HCT116 (cell line): Measurements from ENCODE around the gene NFIC. TPM values are rescaled to one million over a fixed set of nuclear protein-coding genes. Genes with fewer than 3 reads are reported as not detected.

Experiments used
- ATAC-seq: fragments of 200-7000 bp; cut with Tn5 transposase; 2 replicates; pipeline ENCODE4 v1.9.1; 2020; ENCODE audit warnings: mild to moderate bottlenecking, moderate library complexity
- BruUV-seq: library from RNA; stranded (reverse); fragments of 400-500 nt; replicated peaks from 2 replicates; lab custom pipeline; 2021; lab: Mats Ljungman, UMichigan
- CTCF ChIA-PET: fragments of 300-600 bp; sonication (Branson Sonifier 250); formaldehyde crosslinking; loops from one replicate; lab custom pipeline; 2021; ENCODE audit warnings: antibody characterized with exemption; lab: Charles Lee
- POLR2A ChIA-PET: fragments of 300-600, 350-600 bp; sonication (Branson Sonifier 250); formaldehyde crosslinking; loops from one replicate; lab custom pipeline; 2021; ENCODE audit warnings: antibody characterized with exemption; lab: Charles Lee
- RAD21 ChIA-PET, 2 experiments: fragments of 300-600 bp; sonication (Branson Sonifier 250); formaldehyde crosslinking; loops; one replicate each; lab custom pipeline; 2023; ENCODE audit warnings: low total read pairs in 2 of 2; ENCODE audit not compliant: uncharacterized antibody in 2 of 2, unreplicated experiment in 2 of 2, low non-redundant PET in 1 of 2; lab: Charles Lee
- DNase-seq: peaks from one replicate; pipeline ENCODE4 v3.0.0-alpha.2; 2010; ENCODE audit warnings: low read depth, low spot score
- H2AFZ ChIP-seq: fragments of 200-600 bp; shearing (Covaris generic), sonication (generic); 2 replicates; pipeline ENCODE4 v1.6.1; 2017; ENCODE audit warnings: low read depth, mixed run types, mixed read lengths, antibody characterized with exemption, low read length; ENCODE audit not compliant: poor library complexity, severe bottlenecking
- H3K27ac ChIP-seq: 2 replicates; pipeline ENCODE4 v1.5.1; 2012; ENCODE audit warnings: low read depth, low read length
- H3K27me3 ChIP-seq: fragments of 200-600 bp; sonication (generic); 2 replicates; pipeline ENCODE4 v1.6.1; 2016; ENCODE audit warnings: mixed run types, low read length, mixed read lengths; ENCODE audit not compliant: insufficient read depth
- H3K36me3 ChIP-seq, 2 experiments: fragments of 200-500 bp in 1 of 2; fragments of 200-600 bp in 1 of 2; sonication (Bioruptor generic) in 1 of 2; sonication (generic) in 1 of 2; 2 replicates each; pipeline versions ENCODE4 v1.5.1 to v1.6.1; 2014 to 2016; ENCODE audit warnings: low read length in 2 of 2, inconsistent platforms in 1 of 2, mixed read lengths in 1 of 2, mixed run types in 1 of 2; ENCODE audit not compliant: insufficient read depth in 2 of 2, control insufficient read depth in 1 of 2
- H3K4me1 ChIP-seq, 2 experiments: fragments of 200-600 bp in 1 of 2; sonication (generic) in 1 of 2; 2 replicates each; pipeline versions ENCODE4 v1.5.1 to v1.6.1; 2012 to 2017; ENCODE audit warnings: low read length in 2 of 2, inconsistent platforms in 1 of 2, mild to moderate bottlenecking in 1 of 2, mixed read lengths in 1 of 2, mixed run types in 1 of 2, moderate library complexity in 1 of 2; ENCODE audit not compliant: insufficient read depth in 2 of 2, control insufficient read depth in 1 of 2
- H3K4me2 ChIP-seq: fragments of 200-600 bp; sonication (generic); 2 replicates; pipeline ENCODE4 v1.6.1; 2017; ENCODE audit warnings: mixed run types, low read length, mixed read lengths
- H3K4me3 ChIP-seq, 2 experiments: fragments of 200-600 bp in 1 of 2; sonication (generic) in 1 of 2; replicated peaks in 1 of 2; 2 replicates each; pipeline ENCODE4 v1.5.1; 2011 to 2016; ENCODE audit warnings: low read length in 2 of 2, control low read depth in 1 of 2, low read depth in 1 of 2, mild to moderate bottlenecking in 1 of 2, mixed read lengths in 1 of 2, mixed run types in 1 of 2
- H3K79me2 ChIP-seq: fragments of 200-600 bp; sonication (generic); 2 replicates; pipeline ENCODE4 v1.6.1; 2017; ENCODE audit warnings: mild to moderate bottlenecking, mixed run types, low read length, moderate library complexity, mixed read lengths; ENCODE audit not compliant: insufficient read depth
- H3K9ac ChIP-seq: fragments of 200-600 bp; sonication (generic); 2 replicates; pipeline ENCODE4 v1.6.1; 2016; ENCODE audit warnings: low read length, mixed read lengths
- H3K9me2 ChIP-seq: fragments of 200-600 bp; sonication (generic), shearing (Covaris generic); 2 replicates; pipeline ENCODE4 v1.6.1; 2017; ENCODE audit warnings: mixed run types, mild to moderate bottlenecking, moderate library complexity; ENCODE audit not compliant: insufficient read depth
- H3K9me3 ChIP-seq, 2 experiments: fragments of 200-500 bp in 1 of 2; fragments of 200-600 bp in 1 of 2; sonication (Bioruptor generic) in 1 of 2; sonication (generic) in 1 of 2; 2 replicates each; pipeline ENCODE4 v1.6.1; 2014 to 2017; ENCODE audit warnings: low read length in 2 of 2, mixed read lengths in 2 of 2, inconsistent platforms in 1 of 2, low read depth in 1 of 2, mild to moderate bottlenecking in 1 of 2, mixed run types in 1 of 2, moderate library complexity in 1 of 2; ENCODE audit not compliant: control insufficient read depth in 1 of 2, insufficient read depth in 1 of 2
- H4K20me1 ChIP-seq: fragments of 200-600 bp; sonication (generic), shearing (Covaris generic); 2 replicates; pipeline ENCODE4 v1.6.1; 2017; ENCODE audit warnings: mixed run types, mild to moderate bottlenecking, moderate library complexity; ENCODE audit not compliant: insufficient read depth
- CBX3 ChIP-seq: IDR thresholded peaks from 2 replicates; pipeline ENCODE4 v1.6.1; 2012; ENCODE audit warnings: low read depth
- CEBPB ChIP-seq: IDR thresholded peaks from 2 replicates; pipeline ENCODE4 v1.6.1; 2012; ENCODE audit warnings: low read depth
- EGR1 ChIP-seq: IDR thresholded peaks from 2 replicates; pipeline ENCODE4 v1.6.1; 2012; ENCODE audit warnings: low read depth
- ELF1 ChIP-seq: IDR thresholded peaks from 2 replicates; pipeline ENCODE4 v1.6.1; 2012; ENCODE audit warnings: low read depth, borderline replicate concordance
- EZH2 ChIP-seq: fragments of 200-600 bp; sonication (generic); IDR thresholded peaks from 2 replicates; pipeline ENCODE4 v1.6.1; 2017; ENCODE audit warnings: antibody characterized with exemption, mixed run types
- EZH2phosphoT487 ChIP-seq: fragments of 200-600 bp; IDR thresholded peaks from 2 replicates; pipeline ENCODE4 v1.6.1; 2018; ENCODE audit warnings: antibody characterized with exemption, borderline replicate concordance
- FOSL1 ChIP-seq: IDR thresholded peaks from 2 replicates; pipeline ENCODE4 v1.6.1; 2012; ENCODE audit warnings: low read depth
- POLR2A ChIP-seq: IDR thresholded peaks from 2 replicates; pipeline ENCODE4 v1.7.0; 2011; ENCODE audit warnings: borderline replicate concordance; ENCODE audit not compliant: insufficient read depth, insufficient read length; ENCODE audit errors: extremely low read depth
- POLR2AphosphoS5 ChIP-seq: IDR thresholded peaks from 2 replicates; pipeline ENCODE4 v1.6.1; 2011; ENCODE audit warnings: mild to moderate bottlenecking, low read depth, low read length, moderate library complexity
- REST ChIP-seq: IDR thresholded peaks from 2 replicates; pipeline ENCODE4 v1.6.1; 2012; ENCODE audit warnings: low read depth
- SIN3A ChIP-seq: IDR thresholded peaks from 2 replicates; pipeline ENCODE4 v1.6.1; 2012; ENCODE audit warnings: low read depth
- SP1 ChIP-seq: IDR thresholded peaks from 2 replicates; pipeline ENCODE4 v1.6.1; 2012; ENCODE audit warnings: low read depth
- SRF ChIP-seq: IDR thresholded peaks from 2 replicates; pipeline ENCODE4 v1.6.1; 2012; ENCODE audit warnings: low read depth
- TCF7L2 ChIP-seq: IDR thresholded peaks from 2 replicates; pipeline ENCODE4 v1.7.0; 2011; ENCODE audit warnings: borderline replicate concordance, inconsistent platforms; ENCODE audit not compliant: insufficient read depth, insufficient read length; ENCODE audit errors: extremely low read depth
- ZFX ChIP-seq: fragments of 450-650 bp; IDR thresholded peaks from 2 replicates; pipeline ENCODE4 v1.6.1; 2017
- intact Hi-C: fragments of 100-400 bp; cut with micrococcal nuclease; formaldehyde crosslinking; loops from 2 replicates; pipeline ENCODE4 v1.10.0; 2022
- total RNA-seq: library from RNA; stranded (reverse); gene quantifications from one replicate; pipeline ENCODE4 v1.2.1, GENCODE V29; 2021; ENCODE audit not compliant: unreplicated experiment
- TF ChIP-seq, protein P1 (sequence below), 3 experiments: fragments of 200-600 bp in 1 of 3; sonication (generic) in 1 of 3; IDR thresholded peaks in 2 of 3; conservative IDR thresholded peaks in 1 of 3; 2 replicates each; pipeline ENCODE4 v1.5.1; 2012 to 2017; ENCODE audit warnings: low read depth in 2 of 3, low read length in 2 of 3, antibody characterized with exemption in 1 of 3, borderline replicate concordance in 1 of 3, control low read depth in 1 of 3, mild to moderate bottlenecking in 1 of 3, mixed read lengths in 1 of 3, mixed run types in 1 of 3, moderate library complexity in 1 of 3; ENCODE audit not compliant: insufficient read depth in 1 of 3
- TF ChIP-seq, protein P2 (sequence below): IDR thresholded peaks from 2 replicates; pipeline ENCODE4 v1.6.1; 2012
- TF ChIP-seq, protein P3 (sequence below): IDR thresholded peaks from 2 replicates; pipeline ENCODE4 v1.6.1; 2011; ENCODE audit warnings: mild to moderate bottlenecking, low read length, moderate library complexity; ENCODE audit not compliant: insufficient replicate concordance; ENCODE audit errors: extremely low read depth
- TF ChIP-seq, protein P4 (sequence below): IDR thresholded peaks from 2 replicates; pipeline ENCODE4 v1.6.1; 2012

Gene NFIC
- total RNA-seq, 1 experiment from 2014 or later, result 116 TPM

- H2AFZ ChIP-seq, result no peak within 1 kb of the TSS
- intact Hi-C loops, result no loop called here
- RAD21 ChIA-PET, result no interaction called here
- TF ChIP-seq, protein P1, sequence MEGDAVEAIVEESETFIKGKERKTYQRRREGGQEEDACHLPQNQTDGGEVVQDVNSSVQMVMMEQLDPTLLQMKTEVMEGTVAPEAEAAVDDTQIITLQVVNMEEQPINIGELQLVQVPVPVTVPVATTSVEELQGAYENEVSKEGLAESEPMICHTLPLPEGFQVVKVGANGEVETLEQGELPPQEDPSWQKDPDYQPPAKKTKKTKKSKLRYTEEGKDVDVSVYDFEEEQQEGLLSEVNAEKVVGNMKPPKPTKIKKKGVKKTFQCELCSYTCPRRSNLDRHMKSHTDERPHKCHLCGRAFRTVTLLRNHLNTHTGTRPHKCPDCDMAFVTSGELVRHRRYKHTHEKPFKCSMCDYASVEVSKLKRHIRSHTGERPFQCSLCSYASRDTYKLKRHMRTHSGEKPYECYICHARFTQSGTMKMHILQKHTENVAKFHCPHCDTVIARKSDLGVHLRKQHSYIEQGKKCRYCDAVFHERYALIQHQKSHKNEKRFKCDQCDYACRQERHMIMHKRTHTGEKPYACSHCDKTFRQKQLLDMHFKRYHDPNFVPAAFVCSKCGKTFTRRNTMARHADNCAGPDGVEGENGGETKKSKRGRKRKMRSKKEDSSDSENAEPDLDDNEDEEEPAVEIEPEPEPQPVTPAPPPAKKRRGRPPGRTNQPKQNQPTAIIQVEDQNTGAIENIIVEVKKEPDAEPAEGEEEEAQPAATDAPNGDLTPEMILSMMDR (IDR thresholded peaks at IDR 0.05 in 2 of 3, conservative IDR thresholded peaks at IDR 0.05 in 1 of 3; ENCODE audit: borderline replicate concordance in 1 of 3, insufficient read depth in 1 of 3, low read depth in 2 of 3, low read length in 2 of 3), result no peak
- TF ChIP-seq POLR2AphosphoS5, result peak; percentile 75
- TF ChIP-seq, protein P2, sequence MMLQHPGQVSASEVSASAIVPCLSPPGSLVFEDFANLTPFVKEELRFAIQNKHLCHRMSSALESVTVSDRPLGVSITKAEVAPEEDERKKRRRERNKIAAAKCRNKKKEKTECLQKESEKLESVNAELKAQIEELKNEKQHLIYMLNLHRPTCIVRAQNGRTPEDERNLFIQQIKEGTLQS, result no peak
- peak; percentile 95 for TF ChIP-seq SP1
- no peak for TF ChIP-seq EGR1
- TF ChIP-seq, protein P3, sequence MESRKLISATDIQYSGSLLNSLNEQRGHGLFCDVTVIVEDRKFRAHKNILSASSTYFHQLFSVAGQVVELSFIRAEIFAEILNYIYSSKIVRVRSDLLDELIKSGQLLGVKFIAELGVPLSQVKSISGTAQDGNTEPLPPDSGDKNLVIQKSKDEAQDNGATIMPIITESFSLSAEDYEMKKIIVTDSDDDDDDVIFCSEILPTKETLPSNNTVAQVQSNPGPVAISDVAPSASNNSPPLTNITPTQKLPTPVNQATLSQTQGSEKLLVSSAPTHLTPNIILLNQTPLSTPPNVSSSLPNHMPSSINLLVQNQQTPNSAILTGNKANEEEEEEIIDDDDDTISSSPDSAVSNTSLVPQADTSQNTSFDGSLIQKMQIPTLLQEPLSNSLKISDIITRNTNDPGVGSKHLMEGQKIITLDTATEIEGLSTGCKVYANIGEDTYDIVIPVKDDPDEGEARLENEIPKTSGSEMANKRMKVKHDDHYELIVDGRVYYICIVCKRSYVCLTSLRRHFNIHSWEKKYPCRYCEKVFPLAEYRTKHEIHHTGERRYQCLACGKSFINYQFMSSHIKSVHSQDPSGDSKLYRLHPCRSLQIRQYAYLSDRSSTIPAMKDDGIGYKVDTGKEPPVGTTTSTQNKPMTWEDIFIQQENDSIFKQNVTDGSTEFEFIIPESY, result no peak
- peak; percentile 78 for TF ChIP-seq POLR2A
- no peak for TF ChIP-seq SRF
- TF ChIP-seq TCF7L2, result peak; percentile 68
- TF ChIP-seq SIN3A, result peak; percentile 35; the same call in 1 of the 2 replicates
- no peak; the same call in 1 of the 2 replicates for TF ChIP-seq ZFX
- no peak for TF ChIP-seq REST
- no peak for TF ChIP-seq EZH2phosphoT487
- no peak for TF ChIP-seq EZH2
- no peak for TF ChIP-seq CBX3
- TF ChIP-seq FOSL1, result no peak
- TF ChIP-seq ELF1, result no peak
- TF ChIP-seq, protein P4, sequence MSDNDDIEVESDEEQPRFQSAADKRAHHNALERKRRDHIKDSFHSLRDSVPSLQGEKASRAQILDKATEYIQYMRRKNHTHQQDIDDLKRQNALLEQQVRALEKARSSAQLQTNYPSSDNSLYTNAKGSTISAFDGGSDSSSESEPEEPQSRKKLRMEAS, result peak; percentile 97
- no peak for TF ChIP-seq CEBPB
Measured at GRCh38 chr19:3500429-3501101, 134.2 kb downstream of the NFIC start, which contains the start of gene DOHH. DOHH (minus strand) TSS chr19:3500674; CDS start chr19:3496814, 3,860 bp downstream.

More at GRCh38 chr19:3500429-3501101, 134.2 kb downstream of the NFIC start, which contains the start of gene DOHH:
- no peaks in the 10 kb centered on the region for H3K9me3 ChIP-seq
- ATAC-seq, result peak; percentile 87
- peak within 1 kb of the TSS; percentile 80 for H3K4me2 ChIP-seq
- H3K4me1 ChIP-seq, result peaks cover 15 to 24% of the 10 kb centered on the region in 2 experiments; a peak in 3 of 4 replicates
- no peaks in the 10 kb centered on the region for H4K20me1 ChIP-seq
- no peaks in the 10 kb centered on the region for H3K27me3 ChIP-seq
- peak; percentile 98 for DNase-seq
- CTCF ChIA-PET, result interaction anchor here (1.0 to 2.3 kb wide), 2 partner anchors 16 to 224 kb away, joined by 6 to 17 read pairs; no protein-coding TSS in a partner anchor
- POLR2A ChIA-PET, result interaction anchor here (0.7 to 1.3 kb wide), 7 partner anchors 10 to 172 kb away, joined by 3 to 5 read pairs (median 3); no protein-coding TSS in a partner anchor
- H3K27ac ChIP-seq, result peak within 1 kb of the TSS; percentile 78
- H3K79me2 ChIP-seq, result peaks cover 38% of the 10 kb centered on the region
- H3K9me2 ChIP-seq, result no peaks in the 10 kb centered on the region
- H3K9ac ChIP-seq, result peak within 1 kb of the TSS; percentile 86
- BruUV-seq, result no TSS peak
- H3K36me3 ChIP-seq, result peaks cover 2 to 11% of the 10 kb centered on the region in 2 experiments; a peak in 2 of 4 replicates
- H3K4me3 ChIP-seq, result peak within 1 kb of the TSS; percentile 81 to 98
